ENCODE measurements around the gene CD8B. TPM values are rescaled to one million over a fixed set of nuclear protein-coding genes. Genes with fewer than 3 reads are reported as not detected.

Gene CD8B
- total and polyA plus RNA-seq, 2 of the 8 experiments (the other 6 are each of a cell fraction or from before 2014, with no cell fraction given) = 0.35 to 0.63 TPM

DNA sequence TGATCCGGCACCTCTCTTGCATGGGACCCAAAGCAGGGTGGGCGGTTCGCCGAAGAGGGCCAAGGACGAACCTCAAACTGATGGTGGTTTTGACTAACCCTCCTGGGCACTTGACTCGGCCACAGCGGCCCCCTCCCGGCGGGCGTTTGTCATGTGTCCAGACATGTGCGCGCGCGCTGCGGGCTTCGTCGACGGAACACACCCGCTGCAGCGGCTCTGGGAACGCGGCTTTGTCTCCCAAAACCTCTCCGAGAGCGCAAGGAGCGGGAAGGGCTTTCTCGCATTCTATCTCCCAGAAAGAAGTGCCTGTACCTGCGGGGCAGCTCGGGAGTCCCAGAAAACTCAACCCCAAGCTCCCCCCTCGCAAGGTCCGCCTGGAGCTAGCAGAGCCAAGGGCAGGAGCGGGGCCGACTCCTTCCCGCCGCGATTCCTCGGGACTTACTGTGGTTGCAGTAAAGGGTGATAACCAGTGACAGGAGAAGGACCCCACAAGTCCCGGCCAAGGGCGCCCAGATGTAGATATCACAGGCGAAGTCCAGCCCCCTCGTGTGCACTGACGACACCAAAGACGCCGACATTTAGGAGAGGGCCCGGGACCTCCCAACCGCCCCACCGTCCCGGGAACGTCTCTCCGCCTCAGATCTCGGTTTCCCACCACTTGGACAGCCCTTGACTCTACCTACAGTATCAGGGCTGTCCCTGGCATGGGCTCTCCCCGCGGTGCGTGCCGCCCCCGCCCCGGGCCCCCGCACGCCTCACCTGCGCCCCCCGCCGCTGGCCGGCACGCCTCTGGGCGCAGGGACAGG lies 72.6 kb downstream of the CD8B start:
- no peak overlapping the region for H3K23ac ChIP-seq (ENCODE audit: insufficient read length)
- no peak overlapping the region for H3K27ac ChIP-seq (ENCODE audit: low read depth, low read length)
- no peak for FAIRE-seq
- H2BK12ac ChIP-seq (ENCODE audit: low read depth, low read length) = no peak overlapping the region
- no peak overlapping the region for H2BK120ac ChIP-seq (replicated peaks; ENCODE audit: low read depth, low read length)
- H3K18ac ChIP-seq (ENCODE audit: extremely low read depth, low read length) = no peak overlapping the region
- no peak overlapping the region for H3K14ac ChIP-seq (ENCODE audit: insufficient read length)
- H3K79me2 ChIP-seq (ENCODE audit: control insufficient read depth in 1 of 2, insufficient read depth in 2 of 2, low read length in 2 of 2) = no peaks in the 10 kb centered on the region
- H3K4ac ChIP-seq (replicated peaks; ENCODE audit: insufficient read length, low read depth, low read length) = no peak overlapping the region
- H4K91ac ChIP-seq (replicated peaks; ENCODE audit: insufficient read length, low read length) = no peak overlapping the region
- no peaks in the 10 kb centered on the region; a peak in 1 of 4 replicates for H3K9me3 ChIP-seq (ENCODE audit: insufficient read depth in 2 of 2, low read depth in 1 of 2, low read length in 1 of 2)
- H3K23me2 ChIP-seq (ENCODE audit: low read depth, low read length) = peaks cover 14% of the 10 kb centered on the region
- peak overlapping the region; percentile 11; the same call in 1 of the 2 replicates for H4K8ac ChIP-seq (ENCODE audit: extremely low read depth, insufficient read depth, low read length)
- H3K4me3 ChIP-seq (ENCODE audit: extremely low read depth in 1 of 4, insufficient read depth in 2 of 4, low read depth in 3 of 4, low read length in 4 of 4) = peak overlapping the region; percentile 17 to 56 (median 26); a peak in 7 of 8 replicates
- H4K5ac ChIP-seq (ENCODE audit: insufficient read length, low read depth, low read length) = no peak overlapping the region
- H2BK15ac ChIP-seq (ENCODE audit: low read length) = no peak overlapping the region
- H3K4me2 ChIP-seq (ENCODE audit: insufficient read depth in 1 of 2, low read depth in 2 of 2, low read length in 2 of 2) = peak overlapping the region; percentile 69 to 73
- H3K9ac ChIP-seq (replicated peaks in 1 of 4; ENCODE audit: extremely low read depth in 1 of 4, low read depth in 3 of 4, low read length in 3 of 4) = no peak overlapping the region; a peak in 2 of 7 replicates
- peak overlapping the region; percentile 73 for H2AFZ ChIP-seq (ENCODE audit: low read length)
- peak in 1 of 2 experiments; percentile 82 for DNase-seq (ENCODE audit: low read depth in 1 of 2, low spot score in 2 of 2)
- 7% methylated on average over 44 of the region's 64 CpGs; no CpG with 5 or more reads in 1 of the 2 experiments for WGBS, 2 experiments (ENCODE audit: extremely low coverage in 1 of 2, insufficient coverage in 1 of 2, insufficient read length in 1 of 2, insufficient replicate concordance in 2 of 2, low coverage in 1 of 2, low lambda C conversion rate in 2 of 2, missing lambda C conversion rate in 1 of 2)
- no peak overlapping the region for H2BK20ac ChIP-seq (ENCODE audit: low read length)
- no peak overlapping the region for H3K56ac ChIP-seq (replicated peaks; ENCODE audit: insufficient read length, low read depth, low read length)
- peaks cover 0 to 10% of the 10 kb centered on the region in 2 experiments for H4K20me1 ChIP-seq (replicated peaks in 1 of 2; ENCODE audit: control insufficient read depth in 1 of 2, insufficient read depth in 2 of 2, low read length in 2 of 2)
- H2BK5ac ChIP-seq (ENCODE audit: low read depth, low read length) = no peak overlapping the region
- no peak overlapping the region for H2AK5ac ChIP-seq (ENCODE audit: low read depth, low read length)
- H3K27me3 ChIP-seq (replicated peaks in 1 of 4; ENCODE audit: control insufficient read depth in 3 of 4, extremely low read depth in 1 of 4, insufficient read depth in 3 of 4, low read length in 3 of 4) = peaks cover 34 to 53% (median 49%) of the 10 kb centered on the region in 4 experiments
- H3K36me3 ChIP-seq (ENCODE audit: control insufficient read depth in 2 of 4, insufficient read depth in 4 of 4, low read length in 3 of 4) = peaks cover 0 to 8% (median 0%) of the 10 kb centered on the region in 4 experiments; a peak in 1 of 8 replicates
- ChIA-PET CTCF (ENCODE audit: partially characterized antibody) (interaction anchor here (0.8 kb wide), 1 partner anchor 24 kb away, joined by 3 read pairs; no protein-coding TSS in a partner anchor), POLR2A (ENCODE audit: partially characterized antibody) (no interaction called here)
- peaks cover 0 to 9% (median 4%) of the 10 kb centered on the region in 4 experiments; a peak in 5 of 7 replicates for H3K4me1 ChIP-seq (replicated peaks in 1 of 4; ENCODE audit: control insufficient read depth in 3 of 4, insufficient read depth in 4 of 4, low read length in 3 of 4)
- no peaks in the 10 kb centered on the region for H3K79me1 ChIP-seq (ENCODE audit: low read depth, low read length)
- TF ChIP-seq CEBPB (IDR thresholded peaks at IDR 0.05; ENCODE audit: low read depth, low read length) (no peak), RXRA (IDR thresholded peaks at IDR 0.05; ENCODE audit: insufficient read depth, low read depth, low read length) (no peak), EP300 (IDR thresholded peaks at IDR 0.05; ENCODE audit: borderline replicate concordance in 1 of 2, low read depth in 2 of 2, low read length in 2 of 2) (no peak), KDM1A (IDR thresholded peaks at IDR 0.05; ENCODE audit: borderline replicate concordance, low read length) (peak; percentile 30; the same call in 1 of the 2 replicates)

Measured in H1 (cell line).